ENCODE results near the gene PHF20.
"Not testable (repeated sequence)": the region's sequence is repeated elsewhere in the genome, so short reads cannot be mapped to it uniquely, and the experiment has no call there.

Gene PHF20

GRCh38 chr20:35885212-35885611 lies 113.4 kb downstream of the PHF20 start:
- no peak for DNase-seq (ENCODE audit: low read depth)

- DNase-seq (ENCODE audit: low read depth): no peak
Observed at GRCh38 chr20:35886537-35886936, 114.7 kb downstream of the PHF20 start.

GRCh38 chr20:35887393-35888064 lies 115.7 kb downstream of the PHF20 start:
- DNase-seq (ENCODE audit: low read depth): no peak

GRCh38 chr20:35888657-35889056 lies 116.8 kb downstream of the PHF20 start:
- DNase-seq (ENCODE audit: low read depth): no peak

- DNase-seq (ENCODE audit: low read depth): no peak
Observed at GRCh38 chr20:35891375-35891774, 119.6 kb downstream of the PHF20 start.

GRCh38 chr20:35892871-35893270 lies 121.1 kb downstream of the PHF20 start:
- no peak for DNase-seq (ENCODE audit: low read depth)

- DNase-seq (ENCODE audit: low read depth): no peak
Observed at GRCh38 chr20:35893942-35894341, 122.1 kb downstream of the PHF20 start.

GRCh38 chr20:35895516-35895915 lies 123.7 kb downstream of the PHF20 start:
- DNase-seq (ENCODE audit: low read depth): not testable (repeated sequence)

- DNase-seq (ENCODE audit: low read depth): no peak
Observed at GRCh38 chr20:35899064-35899463, 127.2 kb downstream of the PHF20 start.

GRCh38 chr20:35901230-35901629 lies 129.4 kb downstream of the PHF20 start:
- DNase-seq (ENCODE audit: low read depth): not testable (repeated sequence)

GRCh38 chr20:35901678-35902544 lies 130.1 kb downstream of the PHF20 start:
- DNase-seq (ENCODE audit: low read depth): no peak

- DNase-seq (ENCODE audit: low read depth): no peak
Observed at GRCh38 chr20:35902545-35902941, 130.7 kb downstream of the PHF20 start.

- no peak for DNase-seq (ENCODE audit: low read depth)
Observed at GRCh38 chr20:35903843-35904242, 132.0 kb downstream of the PHF20 start.

- DNase-seq (ENCODE audit: low read depth): no peak
Observed at GRCh38 chr20:35904982-35905663, 133.3 kb downstream of the PHF20 start.

- DNase-seq (ENCODE audit: low read depth): no peak
Observed at GRCh38 chr20:35907017-35907701, 135.3 kb downstream of the PHF20 start.

GRCh38 chr20:35908007-35908406 lies 136.2 kb downstream of the PHF20 start:
- no peak for DNase-seq (ENCODE audit: low read depth)

- no peak for DNase-seq (ENCODE audit: low read depth)
Observed at GRCh38 chr20:35909176-35909575, 137.4 kb downstream of the PHF20 start.

- DNase-seq (ENCODE audit: low read depth): no peak
Observed at GRCh38 chr20:35909796-35910195, 138.0 kb downstream of the PHF20 start.

- DNase-seq (ENCODE audit: low read depth): no peak
Observed at GRCh38 chr20:35910254-35910653, 138.4 kb downstream of the PHF20 start.

GRCh38 chr20:35912881-35913280 lies 141.1 kb downstream of the PHF20 start:
- DNase-seq (ENCODE audit: low read depth): no peak

- no peak for DNase-seq (ENCODE audit: low read depth)
Observed at GRCh38 chr20:35917077-35917476, 145.3 kb downstream of the PHF20 start.

GRCh38 chr20:35918021-35918420 lies 146.2 kb downstream of the PHF20 start:
- no peak for DNase-seq (ENCODE audit: low read depth)
